HepG2 (cell line): ENCODE results near the gene SIRT1. TPM values are rescaled to one million over a fixed set of nuclear protein-coding genes. Genes with fewer than 3 reads are reported as not detected.

Source experiments
- ARID2 ChIP-seq: sonication (generic); formaldehyde crosslinking; IDR thresholded peaks from 2 replicates; pipeline ENCODE4 v1.8.1; 2022; ENCODE audit warnings: mild to moderate bottlenecking, missing genetic modification reagents, borderline replicate concordance
- BRCA1 ChIP-seq: sonication (generic); formaldehyde crosslinking; IDR thresholded peaks from 2 replicates; pipeline ENCODE4 v1.4.0; 2020; ENCODE audit warnings: missing genetic modification reagents
- FLYWCH1 ChIP-seq: sonication (generic); formaldehyde crosslinking; IDR thresholded peaks from 2 replicates; pipeline ENCODE4 v1.8.1; 2023; ENCODE audit warnings: mild to moderate bottlenecking, missing genetic modification reagents
- GFI1 ChIP-seq: sonication (generic); formaldehyde crosslinking; IDR thresholded peaks from 2 replicates; pipeline ENCODE4 v1.5.0; 2020; ENCODE audit warnings: missing genetic modification reagents, mild to moderate bottlenecking, borderline replicate concordance
- HNF1B ChIP-seq: sonication (generic); formaldehyde crosslinking; IDR thresholded peaks from 2 replicates; pipeline ENCODE4 v1.5.1; 2020; ENCODE audit warnings: mild to moderate bottlenecking, moderate library complexity, missing genetic modification reagents
- IRF2 ChIP-seq: IDR thresholded peaks from 2 replicates; pipeline ENCODE4 v1.6.1; 2018; ENCODE audit warnings: missing genetic modification reagents, missing compliant biosample characterization
- MNT ChIP-seq: fragments of 450-650 bp; IDR thresholded peaks from 2 replicates; pipeline ENCODE4 v1.6.1; 2016
- NFRKB ChIP-seq: fragments of 450-650 bp; IDR thresholded peaks from 2 replicates; pipeline ENCODE4 v1.6.1; 2017
- PBX3 ChIP-seq: sonication (generic); formaldehyde crosslinking; IDR thresholded peaks from 2 replicates; pipeline ENCODE4 v1.8.1; 2023; ENCODE audit warnings: missing genetic modification reagents, inconsistent platforms, borderline replicate concordance
- RFXANK ChIP-seq: IDR thresholded peaks from 2 replicates; pipeline ENCODE4 v1.6.1; 2016
- TBP ChIP-seq: sonication (generic); formaldehyde crosslinking; IDR thresholded peaks from 2 replicates; pipeline ENCODE4 v1.5.0; 2020; ENCODE audit warnings: missing genetic modification reagents
- ZFP36L1 ChIP-seq: sonication (generic); formaldehyde crosslinking; IDR thresholded peaks from 2 replicates; pipeline ENCODE4 v1.8.0; 2022; ENCODE audit warnings: mild to moderate bottlenecking, missing genetic modification reagents, moderate library complexity
- ZFX ChIP-seq: sonication (generic); formaldehyde crosslinking; IDR thresholded peaks from 2 replicates; pipeline ENCODE4 v1.4.0; 2020; ENCODE audit warnings: mild to moderate bottlenecking, low read depth, missing genetic modification reagents, moderate library complexity
- ZKSCAN1 ChIP-seq: fragments of 150-350 bp; IDR thresholded peaks from 2 replicates; pipeline ENCODE4 v1.6.1; 2014; ENCODE audit warnings: low read length
- ZNF34 ChIP-seq: sonication (generic); formaldehyde crosslinking; IDR thresholded peaks from 2 replicates; pipeline ENCODE4 v1.4.0; 2020; ENCODE audit warnings: mild to moderate bottlenecking, missing genetic modification reagents, borderline replicate concordance
- ZNF639 ChIP-seq: conservative IDR thresholded peaks from 2 replicates; pipeline ENCODE4 v1.6.1; 2018; ENCODE audit warnings: missing genetic modification reagents
- ZSCAN29 ChIP-seq: sonication (generic); formaldehyde crosslinking; conservative IDR thresholded peaks from 2 replicates; pipeline ENCODE4 v1.4.0; 2020; ENCODE audit warnings: mild to moderate bottlenecking, missing genetic modification reagents
- polyA plus RNA-seq, 8 experiments: library from polyadenylated mRNA; depleted of rRNA in 3 of 8; stranded (reverse) in 7 of 8; unstranded in 1 of 8; fragments of >200 nt; fragmentation: Illumina TruSeq in 4 of 8; extraction: Trizol in 4 of 8; gene quantifications; 2 replicates each; pipeline versions ENCODE4 v1.2.1 to v1.2.3, GENCODE V29; 2011 to 2016; ENCODE audit warnings: low read depth in 4 of 8, missing spikeins in 1 of 8, mixed read lengths in 1 of 8; ENCODE audit not compliant: insufficient read depth in 1 of 8
- total RNA-seq, 5 experiments: library from RNA; depleted of rRNA; stranded (reverse); fragments of >200 nt; fragmentation: Illumina TruSeq; extraction: Trizol; gene quantifications; 2 replicates each; pipeline ENCODE4 v1.2.3, GENCODE V29; 2016; ENCODE audit warnings: low read depth in 1 of 5
- TF ChIP-seq, protein P1 (sequence below): IDR thresholded peaks from 2 replicates; pipeline ENCODE4 v1.6.1; 2016
- TF ChIP-seq, protein P2 (sequence below): sonication (generic); formaldehyde crosslinking; IDR thresholded peaks from 2 replicates; pipeline ENCODE4 v1.4.0; 2020; ENCODE audit warnings: missing genetic modification reagents
- TF ChIP-seq, protein P3 (sequence below): sonication (generic); IDR thresholded peaks from 2 replicates; pipeline ENCODE4 v1.6.1; 2016; ENCODE audit warnings: low read depth, borderline replicate concordance

The SIRT1 gene
- total and polyA plus RNA-seq, 2 of the 13 experiments (the other 11 are each of a cell fraction or from before 2014, with no cell fraction given), result 9.4 to 10.2 TPM

DNA sequence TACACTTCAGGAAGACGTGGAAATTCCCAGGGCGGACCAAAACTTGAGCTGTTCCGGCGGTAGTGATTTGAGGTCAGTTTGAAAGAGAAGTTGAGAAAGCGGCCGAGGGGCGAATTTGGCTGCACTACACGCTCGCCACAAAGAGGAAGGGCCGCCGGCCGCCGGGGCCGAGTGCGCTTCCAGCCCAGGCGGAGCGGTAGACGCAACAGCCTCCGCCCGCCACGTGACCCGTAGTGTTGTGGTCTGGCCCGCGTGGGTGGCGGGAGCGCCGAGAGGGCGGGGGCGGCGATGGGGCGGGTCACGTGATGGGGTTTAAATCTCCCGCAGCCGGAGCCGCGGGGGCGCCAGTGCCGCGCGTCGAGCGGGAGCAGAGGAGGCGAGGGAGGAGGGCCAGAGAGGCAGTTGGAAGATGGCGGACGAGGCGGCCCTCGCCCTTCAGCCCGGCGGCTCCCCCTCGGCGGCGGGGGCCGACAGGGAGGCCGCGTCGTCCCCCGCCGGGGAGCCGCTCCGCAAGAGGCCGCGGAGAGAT is at the start of gene SIRT1 (continued):
- no peak for TF ChIP-seq NFRKB
- no peak for TF ChIP-seq BRCA1 (CRISPR knock-in tag)
- TF ChIP-seq, protein P1, sequence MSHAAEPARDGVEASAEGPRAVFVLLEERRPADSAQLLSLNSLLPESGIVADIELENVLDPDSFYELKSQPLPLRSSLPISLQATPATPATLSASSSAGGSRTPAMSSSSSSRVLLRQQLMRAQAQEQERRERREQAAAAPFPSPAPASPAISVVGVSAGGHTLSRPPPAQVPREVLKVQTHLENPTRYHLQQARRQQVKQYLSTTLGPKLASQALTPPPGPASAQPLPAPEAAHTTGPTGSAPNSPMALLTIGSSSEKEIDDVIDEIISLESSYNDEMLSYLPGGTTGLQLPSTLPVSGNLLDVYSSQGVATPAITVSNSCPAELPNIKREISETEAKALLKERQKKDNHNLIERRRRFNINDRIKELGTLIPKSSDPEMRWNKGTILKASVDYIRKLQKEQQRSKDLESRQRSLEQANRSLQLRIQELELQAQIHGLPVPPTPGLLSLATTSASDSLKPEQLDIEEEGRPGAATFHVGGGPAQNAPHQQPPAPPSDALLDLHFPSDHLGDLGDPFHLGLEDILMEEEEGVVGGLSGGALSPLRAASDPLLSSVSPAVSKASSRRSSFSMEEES (CRISPR knock-in tag), result peak; percentile 98
- TF ChIP-seq, protein P2, sequence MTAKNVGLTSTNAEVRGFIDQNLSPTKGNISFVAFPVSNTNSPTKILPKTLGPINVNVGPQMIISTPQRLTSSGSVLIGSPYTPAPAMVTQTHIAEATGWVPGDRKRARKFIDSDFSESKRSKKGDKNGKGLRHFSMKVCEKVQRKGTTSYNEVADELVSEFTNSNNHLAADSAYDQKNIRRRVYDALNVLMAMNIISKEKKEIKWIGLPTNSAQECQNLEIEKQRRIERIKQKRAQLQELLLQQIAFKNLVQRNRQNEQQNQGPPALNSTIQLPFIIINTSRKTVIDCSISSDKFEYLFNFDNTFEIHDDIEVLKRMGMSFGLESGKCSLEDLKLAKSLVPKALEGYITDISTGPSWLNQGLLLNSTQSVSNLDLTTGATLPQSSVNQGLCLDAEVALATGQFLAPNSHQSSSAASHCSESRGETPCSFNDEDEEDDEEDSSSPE (CRISPR knock-in tag), result peak; percentile 97
- no peak for TF ChIP-seq ZNF34
- peak; percentile 96 for TF ChIP-seq ZFP36L1 (CRISPR knock-in tag)
- peak; percentile 51; the same call in 1 of the 2 replicates for TF ChIP-seq HNF1B
- peak; percentile 85; the same call in 1 of the 2 replicates for TF ChIP-seq IRF2 (CRISPR knock-in tag)
- TF ChIP-seq PBX3, result no peak
- no peak for TF ChIP-seq TBP (CRISPR knock-in tag)
- peak; percentile 37; the same call in 1 of the 2 replicates for TF ChIP-seq ZNF639 (CRISPR knock-in tag)
- peak; percentile 88 for TF ChIP-seq GFI1
- peak; percentile 67 for TF ChIP-seq ZFX (CRISPR knock-in tag)
- TF ChIP-seq ZSCAN29 (CRISPR knock-in tag), result 0 out of 2 replicates have a peak, but pooled peaks have one; percentile 26
- TF ChIP-seq, protein P3, sequence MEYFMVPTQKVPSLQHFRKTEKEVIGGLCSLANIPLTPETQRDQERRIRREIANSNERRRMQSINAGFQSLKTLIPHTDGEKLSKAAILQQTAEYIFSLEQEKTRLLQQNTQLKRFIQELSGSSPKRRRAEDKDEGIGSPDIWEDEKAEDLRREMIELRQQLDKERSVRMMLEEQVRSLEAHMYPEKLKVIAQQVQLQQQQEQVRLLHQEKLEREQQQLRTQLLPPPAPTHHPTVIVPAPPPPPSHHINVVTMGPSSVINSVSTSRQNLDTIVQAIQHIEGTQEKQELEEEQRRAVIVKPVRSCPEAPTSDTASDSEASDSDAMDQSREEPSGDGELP, result peak; percentile 27; the same call in 1 of the 2 replicates
- TF ChIP-seq MNT, result peak; percentile 97
- TF ChIP-seq FLYWCH1 (CRISPR knock-in tag), result no peak
- no peak for TF ChIP-seq RFXANK (CRISPR knock-in tag)
- peak; percentile 93 for TF ChIP-seq ARID2
- 0 out of 2 replicates have a peak, but pooled peaks have one; percentile 32 for TF ChIP-seq ZKSCAN1
